Ovary (tissue), 9 donors: ENCODE measurements around the gene HJURP. TPM values are rescaled to one million over a fixed set of nuclear protein-coding genes. Genes with fewer than 3 reads are reported as not detected.

ENCODE experiments used
- DNase-seq, 5 donors: peaks; one replicate each; pipeline ENCODE4 v3.0.0-alpha.2; 2019 to 2020
- H3K27ac ChIP-seq, 2 donors: fragments of 200-600 bp; one replicate each; pipeline versions ENCODE4 v1.5.1 to v1.8.0; 2019 to 2022
- H3K27me3 ChIP-seq: fragments of 200-600 bp; one replicate; pipeline ENCODE4 v1.8.0; 2022
- H3K36me3 ChIP-seq: fragments of 200-600 bp; sonication (generic); one replicate; pipeline ENCODE4 v1.5.1; 2019
- H3K4me1 ChIP-seq: one replicate; pipeline ENCODE4 v1.8.1; 2013; ENCODE audit warnings: mild to moderate bottlenecking, moderate library complexity; ENCODE audit not compliant: insufficient read depth
- H3K4me3 ChIP-seq: fragments of 200-600 bp; sonication (generic); one replicate; pipeline ENCODE4 v1.5.1; 2017
- H3K9me3 ChIP-seq, 2 donors: fragments of 200-600 bp in 1 of 2; sonication (generic) in 1 of 2; one replicate each; pipeline versions ENCODE4 v1.5.1 to v1.8.1; 2013 to 2019; ENCODE audit warnings: mild to moderate bottlenecking in 1 of 2, moderate library complexity in 1 of 2
- CTCF ChIP-seq, 3 donors: fragments of 450-650 bp in 2 of 3; fragments of 200-600 bp in 1 of 3; IDR thresholded peaks; one replicate each; pipeline versions ENCODE4 v1.5.1 to v1.8.0; 2016 to 2022; ENCODE audit warnings: antibody characterized with exemption in 3 of 3, mild to moderate bottlenecking in 1 of 3
- EP300 ChIP-seq: sonication (generic); formaldehyde crosslinking; IDR thresholded peaks from one replicate; pipeline ENCODE4 v1.6.1; 2017; ENCODE audit warnings: antibody characterized with exemption
- POLR2A ChIP-seq: fragments of 450-650 bp; IDR thresholded peaks from one replicate; pipeline ENCODE4 v1.6.1; 2017; ENCODE audit warnings: antibody characterized with exemption, mild to moderate bottlenecking, moderate library complexity
- WGBS, 3 donors: extraction: QIAGEN DNeasy Blood & Tissue Kit in 1 of 3; methylation state at CpG; one replicate each; pipeline versions ENCODE4 v1.1.5 to v1.1.7; 2013 to 2017; 5-methylcytosine and 5-hydroxymethylcytosine counted together
- intact Hi-C, 4 donors: fragments of 100-400 bp; cut with DNase I; formaldehyde crosslinking; loops; one replicate each; pipeline versions ENCODE4 v1.11.0 to v1.15.1; 2022 to 2023
- polyA plus RNA-seq, 2 donors: library from polyadenylated mRNA; stranded (reverse); fragments of 200-250 nt in 1 of 2; fragments of 350-450 nt in 1 of 2; fragmentation: Illumina TruSeq in 1 of 2; extraction: RNeasy Lipid Tissue Mini Kit (QIAGEN cat#74804) in 1 of 2; gene quantifications; one replicate each; pipeline ENCODE4 v1.2.3, GENCODE V29; 2013 to 2014
- total RNA-seq, 7 donors: library from RNA; depleted of rRNA in 2 of 7; stranded (reverse); fragments of >200 nt in 2 of 7; fragmentation: NEBNext Ultra II Directional in 3 of 7; extraction: Animal tissue kit (Norgen Biotek cat#: 25700) in 3 of 7; gene quantifications; one replicate each; pipeline versions ENCODE4 v1.1.0 to v1.2.4, GENCODE V29; 2016 to 2023
- donor health status: DM: no; HTN: no; CAD: no; lungs with moderate emphysema.
- donor health status: DM: no; HTN: no; CAD: no.
- donor health status: Bipolar disorder and iron deficiency.
- donor health status: DM: yes; HTN: yes; CAD: no.
- donor health status: DM: no; HTN: no; CAD: no.
- donor health status: DM: yes; HTN: yes; CAD: no.

HJURP gene
- total and polyA plus RNA-seq, 9 donors, result 0.07 to 1.5 (median 0.94) TPM; not detected in 4

- no peak for TF ChIP-seq POLR2A
- no peak for TF ChIP-seq EP300
- TF ChIP-seq CTCF (IDR thresholded peaks at IDR 0.05), result no peak
- Histone ChIP-seq H3K4me1 (no peaks in the 10 kb centered on the region), H3K4me3 (no peak overlapping the region), H3K9me3 (no peaks in the 10 kb centered on the region), H3K27ac (no peak overlapping the region), H3K27me3 (no peaks in the 10 kb centered on the region), H3K36me3 (no peaks in the 10 kb centered on the region)
- DNase-seq, result no peak
- WGBS, 3 donors, result 96% methylated on average over 3 of the region's 3 CpGs
- intact Hi-C loops, result no loop called here
Observed at GRCh38 chr2:233865838-233866237, 11.5 kb upstream of the HJURP start.

DNA sequence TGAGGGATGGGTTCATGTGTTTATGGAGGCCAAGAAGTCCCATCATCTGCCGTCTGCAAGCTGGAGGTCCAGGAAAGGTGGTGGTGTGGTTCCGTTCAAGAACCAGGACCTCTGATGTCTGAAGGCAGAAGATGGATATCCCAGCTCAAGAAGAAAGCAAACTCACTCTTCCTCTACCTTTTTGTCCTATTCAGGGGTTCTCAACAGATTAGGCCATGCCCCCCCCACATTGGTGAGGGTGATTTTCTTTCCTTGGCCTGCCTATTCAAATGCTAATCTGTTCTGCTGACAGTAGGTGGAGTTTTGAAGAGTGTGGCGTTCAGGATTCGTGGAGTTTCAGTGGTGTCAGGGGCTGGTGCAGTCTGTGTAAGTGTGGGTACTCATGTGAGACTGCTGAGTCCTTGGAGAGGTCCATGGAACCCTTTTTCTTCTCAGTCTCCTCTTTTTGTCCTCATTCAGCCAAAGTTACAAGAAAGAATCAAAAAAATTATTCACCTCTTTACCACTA lies 8.0 kb upstream of the HJURP start:
- DNase-seq, result no peak

GRCh38 chr2:233858331-233858730 lies 4.0 kb upstream of the HJURP start:
- 84 to 87% (median 87%) methylated on average over 4 of the region's 4 CpGs for WGBS, 3 donors
- TF ChIP-seq POLR2A, result no peak
- TF ChIP-seq EP300, result no peak
- TF ChIP-seq CTCF (IDR thresholded peaks at IDR 0.05), result no peak
- intact Hi-C loops, result no loop called here
- H3K36me3 ChIP-seq, result no peaks in the 10 kb centered on the region
- no peak overlapping the region for H3K27ac ChIP-seq
- H3K4me3 ChIP-seq, result no peak overlapping the region
- H3K27me3 ChIP-seq, result no peaks in the 10 kb centered on the region
- no peak for DNase-seq
- peaks cover 6% of the 10 kb centered on the region for H3K4me1 ChIP-seq
- no peaks in the 10 kb centered on the region for H3K9me3 ChIP-seq

More for the DNA sequence above, 8.0 kb upstream of the HJURP start:
- TF ChIP-seq EP300 (no peak), POLR2A (no peak), CTCF (IDR thresholded peaks at IDR 0.05) (no peak)
- Histone ChIP-seq H3K9me3 (no peaks in the 10 kb centered on the region), H3K27me3 (no peaks in the 10 kb centered on the region), H3K4me3 (no peak overlapping the region), H3K36me3 (no peaks in the 10 kb centered on the region), H3K27ac (no peak overlapping the region), H3K4me1 (no peaks in the 10 kb centered on the region)
- intact Hi-C loops, result no loop called here
- WGBS, 3 donors, result 66 to 75% (median 66%) methylated on average over 4 of the region's 4 CpGs

- intact Hi-C loops, result no loop called here
- H3K4me1 ChIP-seq, result peaks cover 6% of the 10 kb centered on the region
- no peaks in the 10 kb centered on the region for H3K36me3 ChIP-seq
- TF ChIP-seq CTCF (IDR thresholded peaks at IDR 0.05), result no peak
- TF ChIP-seq EP300, result no peak
- no peak for TF ChIP-seq POLR2A
- no peaks in the 10 kb centered on the region for H3K27me3 ChIP-seq
- no peak overlapping the region for H3K4me3 ChIP-seq
- WGBS, 3 donors, result 49 to 55% (median 51%) methylated on average over 9 of the region's 9 CpGs
- no peaks in the 10 kb centered on the region for H3K9me3 ChIP-seq
- no peak for DNase-seq
- H3K27ac ChIP-seq, result no peak overlapping the region
Observed at GRCh38 chr2:233857511-233858141, 3.3 kb upstream of the HJURP start.
